ENCODE data around the gene BCCIP. TPM values are rescaled to one million over a fixed set of nuclear protein-coding genes. Genes with fewer than 3 reads are reported as not detected.

BCCIP gene
- total RNA-seq, 1 donor from 2014 or later: 36.9 TPM

- H3K36me3 ChIP-seq: peaks cover 70% of the 10 kb centered on the region
- H3K4me1 ChIP-seq: no peaks in the 10 kb centered on the region
- H3K27me3 ChIP-seq: no peaks in the 10 kb centered on the region
- no peaks in the 10 kb centered on the region for H3K9me3 ChIP-seq
- no peak overlapping the region for H3K4me3 ChIP-seq
- ATAC-seq (no peak), DNase-seq (no peak)
- no peak overlapping the region for H3K27ac ChIP-seq
- no peak for TF ChIP-seq CTCF (IDR thresholded peaks at IDR 0.05)
- intact Hi-C loops (cut with DNase I): no loop called here
Measured at GRCh38 chr10:125795128-125795527, 28.2 kb upstream of the BCCIP start.

- no peaks in the 10 kb centered on the region for H3K27me3 ChIP-seq
- ATAC-seq: no peak
- intact Hi-C loops (cut with DNase I): no loop called here
- no peak overlapping the region for H3K27ac ChIP-seq
- no peak overlapping the region for H3K4me3 ChIP-seq
- no peaks in the 10 kb centered on the region for H3K4me1 ChIP-seq
- DNase-seq: no peak
- H3K36me3 ChIP-seq: peaks cover 70% of the 10 kb centered on the region
- TF ChIP-seq CTCF (IDR thresholded peaks at IDR 0.05): no peak
- no peaks in the 10 kb centered on the region for H3K9me3 ChIP-seq
Measured at GRCh38 chr10:125795637-125796190, 27.6 kb upstream of the BCCIP start.

- no peak for ATAC-seq
- Histone ChIP-seq H3K36me3 (peaks cover 64% of the 10 kb centered on the region), H3K27me3 (no peaks in the 10 kb centered on the region), H3K4me3 (no peak overlapping the region), H3K9me3 (no peaks in the 10 kb centered on the region), H3K4me1 (no peaks in the 10 kb centered on the region), H3K27ac (no peak overlapping the region)
- intact Hi-C loops (cut with DNase I): no loop called here
- no peak for DNase-seq
- TF ChIP-seq CTCF (IDR thresholded peaks at IDR 0.05): no peak
Measured at GRCh38 chr10:125797424-125797823, 25.9 kb upstream of the BCCIP start.

DNA sequence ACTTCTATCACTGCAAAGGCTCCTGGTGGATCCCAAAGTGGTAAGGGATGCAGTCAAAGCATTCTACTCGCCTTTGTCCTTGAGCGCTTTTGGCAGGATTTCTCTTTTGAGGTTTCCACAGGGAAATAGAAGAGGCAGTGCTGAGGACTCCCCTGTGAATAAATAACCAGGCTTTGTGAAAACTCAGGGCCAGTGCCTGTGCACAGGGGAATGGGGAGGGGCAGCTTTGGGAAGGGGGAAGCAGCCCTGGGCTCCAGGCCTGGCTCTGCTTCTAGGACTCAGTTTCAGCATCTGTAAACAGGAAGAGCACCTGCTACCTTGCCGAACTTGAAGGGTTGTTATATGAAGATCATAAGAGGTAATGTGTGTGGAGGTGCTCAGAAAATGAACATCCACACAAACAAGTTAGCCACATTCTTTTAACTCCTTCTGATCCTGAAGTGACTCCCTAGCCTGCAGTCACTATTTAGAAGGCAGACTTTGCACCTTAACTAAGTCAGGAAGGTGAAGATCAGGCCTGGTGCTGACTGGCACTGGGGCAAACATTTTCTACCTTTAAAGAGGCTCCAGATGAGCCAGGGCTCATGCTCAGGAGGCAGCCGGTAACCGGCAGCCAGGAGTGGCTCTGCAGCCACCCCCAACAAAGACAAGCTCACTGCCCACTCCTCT lies 25.2 kb upstream of the BCCIP start:
- no peak overlapping the region for H3K27ac ChIP-seq
- no peak for TF ChIP-seq CTCF (IDR thresholded peaks at IDR 0.05)
- H3K36me3 ChIP-seq: peaks cover 57% of the 10 kb centered on the region
- intact Hi-C loops (cut with DNase I): no loop called here
- no peaks in the 10 kb centered on the region for H3K4me1 ChIP-seq
- H3K9me3 ChIP-seq: no peaks in the 10 kb centered on the region
- H3K4me3 ChIP-seq: no peak overlapping the region
- ATAC-seq (peak; percentile 63), DNase-seq (no peak)
- no peaks in the 10 kb centered on the region for H3K27me3 ChIP-seq

GRCh38 chr10:125799451-125800182 lies 23.7 kb upstream of the BCCIP start:
- H3K27ac ChIP-seq: no peak overlapping the region
- no peak overlapping the region for H3K4me3 ChIP-seq
- ATAC-seq: no peak
- no peak for TF ChIP-seq CTCF (IDR thresholded peaks at IDR 0.05)
- peaks cover 42% of the 10 kb centered on the region for H3K36me3 ChIP-seq
- H3K9me3 ChIP-seq: no peaks in the 10 kb centered on the region
- no peaks in the 10 kb centered on the region for H3K4me1 ChIP-seq
- intact Hi-C loops (cut with DNase I): no loop called here
- DNase-seq: no peak
- H3K27me3 ChIP-seq: no peaks in the 10 kb centered on the region

All from upper lobe of right lung (tissue), 1 donor.